HepG2 (cell line): ENCODE results near the gene WDCP. TPM values are rescaled to one million over a fixed set of nuclear protein-coding genes. Genes with fewer than 3 reads are reported as not detected.

Source experiments
- EP300 ChIP-seq, 3 experiments: sonication (generic) in 1 of 3; formaldehyde crosslinking in 1 of 3; IDR thresholded peaks; 2 replicates each; pipeline versions ENCODE4 v1.5.1 to v1.6.1; 2011 to 2020; ENCODE audit warnings: low read depth in 2 of 3, low read length in 2 of 3, borderline replicate concordance in 1 of 3, improper control_type of control experiment in 1 of 3, mild to moderate bottlenecking in 1 of 3, missing genetic modification reagents in 1 of 3, moderate library complexity in 1 of 3
- KLF16 ChIP-seq, 2 experiments: sonication (generic) in 1 of 2; formaldehyde crosslinking in 1 of 2; IDR thresholded peaks; 2 replicates each; pipeline versions ENCODE4 v1.6.1 to v1.8.0; 2016 to 2023; ENCODE audit warnings: missing genetic modification reagents in 2 of 2, missing compliant biosample characterization in 1 of 2
- KMT2A ChIP-seq: sonication (generic); formaldehyde crosslinking; IDR thresholded peaks from 2 replicates; pipeline ENCODE4 v1.4.0; 2020; ENCODE audit warnings: missing genetic modification reagents
- NRL ChIP-seq: sonication (generic); formaldehyde crosslinking; IDR thresholded peaks from 2 replicates; pipeline ENCODE4 v1.5.0; 2020; ENCODE audit warnings: missing genetic modification reagents, mild to moderate bottlenecking, moderate library complexity, borderline replicate concordance
- RFX3 ChIP-seq: IDR thresholded peaks from 2 replicates; pipeline ENCODE4 v1.6.1; 2016; ENCODE audit warnings: missing biosample characterization, missing genetic modification reagents
- RFXANK ChIP-seq: IDR thresholded peaks from 2 replicates; pipeline ENCODE4 v1.6.1; 2016
- SALL2 ChIP-seq: sonication (generic); formaldehyde crosslinking; IDR thresholded peaks from 2 replicates; pipeline ENCODE4 v1.8.1; 2023; ENCODE audit warnings: mild to moderate bottlenecking, missing genetic modification reagents, inconsistent platforms
- SCMH1 ChIP-seq: sonication (generic); formaldehyde crosslinking; IDR thresholded peaks from 2 replicates; pipeline ENCODE4 v1.9.0; 2021; ENCODE audit warnings: missing genetic modification reagents, mild to moderate bottlenecking, borderline replicate concordance
- SP2 ChIP-seq: sonication (generic); formaldehyde crosslinking; IDR thresholded peaks from 2 replicates; pipeline ENCODE4 v1.5.1; 2020; ENCODE audit warnings: mild to moderate bottlenecking, missing genetic modification reagents
- WIZ ChIP-seq: sonication (generic); formaldehyde crosslinking; IDR thresholded peaks from 2 replicates; pipeline ENCODE4 v1.5.1; 2020; ENCODE audit warnings: mild to moderate bottlenecking, missing genetic modification reagents
- ZC3H4 ChIP-seq: sonication (generic); formaldehyde crosslinking; IDR thresholded peaks from 2 replicates; pipeline ENCODE4 v1.4.0; 2020; ENCODE audit warnings: missing genetic modification reagents, borderline replicate concordance
- ZFYVE20 ChIP-seq: sonication (generic); formaldehyde crosslinking; IDR thresholded peaks from 2 replicates; pipeline ENCODE4 v1.8.0; 2023; ENCODE audit warnings: low read depth, mild to moderate bottlenecking, moderate library complexity, missing genetic modification reagents, borderline replicate concordance
- ZKSCAN5 ChIP-seq: sonication (generic); formaldehyde crosslinking; IDR thresholded peaks from 2 replicates; pipeline ENCODE4 v1.5.1; 2020; ENCODE audit warnings: mild to moderate bottlenecking, missing genetic modification reagents
- ZNF337 ChIP-seq: sonication (generic); formaldehyde crosslinking; IDR thresholded peaks from 2 replicates; pipeline ENCODE4 v1.5.1; 2020; ENCODE audit warnings: missing genetic modification reagents, low read depth, mild to moderate bottlenecking, borderline replicate concordance
- polyA plus RNA-seq, 8 experiments: library from polyadenylated mRNA; depleted of rRNA in 3 of 8; stranded (reverse) in 7 of 8; unstranded in 1 of 8; fragments of >200 nt; fragmentation: Illumina TruSeq in 4 of 8; extraction: Trizol in 4 of 8; gene quantifications; 2 replicates each; pipeline versions ENCODE4 v1.2.1 to v1.2.3, GENCODE V29; 2011 to 2016; ENCODE audit warnings: low read depth in 4 of 8, missing spikeins in 1 of 8, mixed read lengths in 1 of 8; ENCODE audit not compliant: insufficient read depth in 1 of 8
- total RNA-seq, 5 experiments: library from RNA; depleted of rRNA; stranded (reverse); fragments of >200 nt; fragmentation: Illumina TruSeq; extraction: Trizol; gene quantifications; 2 replicates each; pipeline ENCODE4 v1.2.3, GENCODE V29; 2016; ENCODE audit warnings: low read depth in 1 of 5
- TF ChIP-seq, protein P1 (sequence below): sonication (generic); formaldehyde crosslinking; IDR thresholded peaks from 2 replicates; pipeline ENCODE4 v1.8.0; 2022; ENCODE audit warnings: mild to moderate bottlenecking, missing genetic modification reagents, moderate library complexity
- TF ChIP-seq, protein P2 (sequence below): sonication (generic); IDR thresholded peaks from 2 replicates; pipeline ENCODE4 v1.6.1; 2016; ENCODE audit warnings: low read depth, borderline replicate concordance
- TF ChIP-seq, protein P3 (sequence below): sonication (generic); formaldehyde crosslinking; conservative IDR thresholded peaks from 2 replicates; pipeline ENCODE4 v1.8.0; 2022; ENCODE audit warnings: low read depth, missing genetic modification reagents
- TF ChIP-seq, protein P4 (sequence below): sonication (generic); formaldehyde crosslinking; IDR thresholded peaks from 2 replicates; pipeline ENCODE4 v1.8.1; 2023; ENCODE audit warnings: mild to moderate bottlenecking, missing genetic modification reagents
- TF ChIP-seq, protein P5 (sequence below): sonication (generic); formaldehyde crosslinking; IDR thresholded peaks from 2 replicates; pipeline ENCODE4 v1.9.0; 2022; ENCODE audit warnings: missing genetic modification reagents, mild to moderate bottlenecking, borderline replicate concordance
- TF ChIP-seq, protein P6 (sequence below): IDR thresholded peaks from 2 replicates; pipeline ENCODE4 v1.6.1; 2018; ENCODE audit warnings: missing genetic modification reagents

The WDCP gene
- total and polyA plus RNA-seq, 2 of the 13 experiments (the other 11 are each of a cell fraction or from before 2014, with no cell fraction given) = 17.4 to 22.6 TPM

DNA sequence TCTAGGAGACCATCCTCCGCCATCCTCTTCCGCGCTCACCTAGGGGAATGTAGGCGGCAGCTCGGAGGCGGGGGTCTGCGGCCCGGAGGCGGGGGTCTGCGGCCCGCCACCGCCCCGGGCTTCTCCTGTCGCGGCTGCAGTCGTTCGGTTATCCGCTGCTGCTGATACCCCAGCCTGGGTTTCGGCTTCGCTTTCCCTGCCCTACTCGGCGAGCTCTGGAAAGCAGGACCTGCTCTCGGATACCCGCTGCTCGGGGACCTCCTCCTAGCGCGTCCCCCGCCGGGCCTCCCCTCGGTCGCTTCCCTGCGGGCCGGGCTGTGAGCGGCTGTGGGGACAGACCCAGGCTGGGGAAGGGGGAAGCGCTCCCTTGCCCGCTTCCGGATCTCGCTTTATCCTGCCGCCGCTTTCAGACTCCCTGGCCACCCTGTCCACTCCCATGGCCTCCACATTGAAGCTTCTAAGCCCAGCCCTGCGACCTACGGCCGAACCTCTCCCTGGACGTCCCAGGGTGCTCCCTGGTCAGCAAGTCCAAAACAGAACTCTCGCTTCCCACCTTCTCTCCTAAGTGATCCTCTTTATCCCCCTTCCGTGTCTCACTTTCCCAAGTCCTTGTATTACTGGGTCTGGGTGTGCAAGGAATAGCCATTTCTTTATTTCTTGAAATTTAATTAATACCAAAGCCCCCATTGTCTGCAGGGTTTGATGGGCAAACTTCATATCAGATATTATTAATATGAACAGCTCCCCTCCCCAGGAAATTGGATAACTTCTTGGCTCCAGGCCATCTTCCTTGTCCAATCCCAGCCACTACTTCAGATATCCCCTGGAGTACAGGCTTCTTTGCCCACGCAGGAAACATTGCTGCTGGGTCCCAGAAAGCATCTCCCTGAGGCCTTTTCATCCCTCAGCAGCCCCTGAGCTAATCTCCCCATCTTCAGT lies 3.1 kb upstream of the WDCP start (continued):
- TF ChIP-seq EP300 (IDR thresholded peaks at IDR 0.05; ENCODE audit: low read depth in 2 of 2, low read length in 2 of 2) (no peak), EP300 (CRISPR knock-in tag; IDR thresholded peaks at IDR 0.05; ENCODE audit: borderline replicate concordance) (no peak), SALL2 (CRISPR knock-in tag) (no peak), ZKSCAN5 (no peak), NRL (CRISPR knock-in tag) (no peak), SP2 (CRISPR knock-in tag) (no peak), KLF16 (CRISPR knock-in tag; IDR thresholded peaks at IDR 0.05) (no peak; a peak in 1 of 4 replicates), KMT2A (peak; percentile 36; the same call in 1 of the 2 replicates), ZFYVE20 (CRISPR knock-in tag) (no peak), ZC3H4 (CRISPR knock-in tag) (no peak), SCMH1 (CRISPR knock-in tag) (no peak), RFXANK (CRISPR knock-in tag) (no peak), WIZ (no peak), RFX3 (CRISPR knock-in tag) (no peak), ZNF337 (CRISPR knock-in tag) (no peak)
- TF ChIP-seq, protein P1, sequence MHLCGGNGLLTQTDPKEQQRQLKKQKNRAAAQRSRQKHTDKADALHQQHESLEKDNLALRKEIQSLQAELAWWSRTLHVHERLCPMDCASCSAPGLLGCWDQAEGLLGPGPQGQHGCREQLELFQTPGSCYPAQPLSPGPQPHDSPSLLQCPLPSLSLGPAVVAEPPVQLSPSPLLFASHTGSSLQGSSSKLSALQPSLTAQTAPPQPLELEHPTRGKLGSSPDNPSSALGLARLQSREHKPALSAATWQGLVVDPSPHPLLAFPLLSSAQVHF (CRISPR knock-in tag) = no peak
- TF ChIP-seq, protein P2, sequence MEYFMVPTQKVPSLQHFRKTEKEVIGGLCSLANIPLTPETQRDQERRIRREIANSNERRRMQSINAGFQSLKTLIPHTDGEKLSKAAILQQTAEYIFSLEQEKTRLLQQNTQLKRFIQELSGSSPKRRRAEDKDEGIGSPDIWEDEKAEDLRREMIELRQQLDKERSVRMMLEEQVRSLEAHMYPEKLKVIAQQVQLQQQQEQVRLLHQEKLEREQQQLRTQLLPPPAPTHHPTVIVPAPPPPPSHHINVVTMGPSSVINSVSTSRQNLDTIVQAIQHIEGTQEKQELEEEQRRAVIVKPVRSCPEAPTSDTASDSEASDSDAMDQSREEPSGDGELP = no peak
- TF ChIP-seq, protein P3, sequence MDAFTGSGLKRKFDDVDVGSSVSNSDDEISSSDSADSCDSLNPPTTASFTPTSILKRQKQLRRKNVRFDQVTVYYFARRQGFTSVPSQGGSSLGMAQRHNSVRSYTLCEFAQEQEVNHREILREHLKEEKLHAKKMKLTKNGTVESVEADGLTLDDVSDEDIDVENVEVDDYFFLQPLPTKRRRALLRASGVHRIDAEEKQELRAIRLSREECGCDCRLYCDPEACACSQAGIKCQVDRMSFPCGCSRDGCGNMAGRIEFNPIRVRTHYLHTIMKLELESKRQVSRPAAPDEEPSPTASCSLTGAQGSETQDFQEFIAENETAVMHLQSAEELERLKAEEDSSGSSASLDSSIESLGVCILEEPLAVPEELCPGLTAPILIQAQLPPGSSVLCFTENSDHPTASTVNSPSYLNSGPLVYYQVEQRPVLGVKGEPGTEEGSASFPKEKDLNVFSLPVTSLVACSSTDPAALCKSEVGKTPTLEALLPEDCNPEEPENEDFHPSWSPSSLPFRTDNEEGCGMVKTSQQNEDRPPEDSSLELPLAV (CRISPR knock-in tag) = no peak
- TF ChIP-seq, protein P4, sequence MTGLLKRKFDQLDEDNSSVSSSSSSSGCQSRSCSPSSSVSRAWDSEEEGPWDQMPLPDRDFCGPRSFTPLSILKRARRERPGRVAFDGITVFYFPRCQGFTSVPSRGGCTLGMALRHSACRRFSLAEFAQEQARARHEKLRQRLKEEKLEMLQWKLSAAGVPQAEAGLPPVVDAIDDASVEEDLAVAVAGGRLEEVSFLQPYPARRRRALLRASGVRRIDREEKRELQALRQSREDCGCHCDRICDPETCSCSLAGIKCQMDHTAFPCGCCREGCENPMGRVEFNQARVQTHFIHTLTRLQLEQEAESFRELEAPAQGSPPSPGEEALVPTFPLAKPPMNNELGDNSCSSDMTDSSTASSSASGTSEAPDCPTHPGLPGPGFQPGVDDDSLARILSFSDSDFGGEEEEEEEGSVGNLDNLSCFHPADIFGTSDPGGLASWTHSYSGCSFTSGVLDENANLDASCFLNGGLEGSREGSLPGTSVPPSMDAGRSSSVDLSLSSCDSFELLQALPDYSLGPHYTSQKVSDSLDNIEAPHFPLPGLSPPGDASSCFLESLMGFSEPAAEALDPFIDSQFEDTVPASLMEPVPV (CRISPR knock-in tag) = no peak
- TF ChIP-seq, protein P5, sequence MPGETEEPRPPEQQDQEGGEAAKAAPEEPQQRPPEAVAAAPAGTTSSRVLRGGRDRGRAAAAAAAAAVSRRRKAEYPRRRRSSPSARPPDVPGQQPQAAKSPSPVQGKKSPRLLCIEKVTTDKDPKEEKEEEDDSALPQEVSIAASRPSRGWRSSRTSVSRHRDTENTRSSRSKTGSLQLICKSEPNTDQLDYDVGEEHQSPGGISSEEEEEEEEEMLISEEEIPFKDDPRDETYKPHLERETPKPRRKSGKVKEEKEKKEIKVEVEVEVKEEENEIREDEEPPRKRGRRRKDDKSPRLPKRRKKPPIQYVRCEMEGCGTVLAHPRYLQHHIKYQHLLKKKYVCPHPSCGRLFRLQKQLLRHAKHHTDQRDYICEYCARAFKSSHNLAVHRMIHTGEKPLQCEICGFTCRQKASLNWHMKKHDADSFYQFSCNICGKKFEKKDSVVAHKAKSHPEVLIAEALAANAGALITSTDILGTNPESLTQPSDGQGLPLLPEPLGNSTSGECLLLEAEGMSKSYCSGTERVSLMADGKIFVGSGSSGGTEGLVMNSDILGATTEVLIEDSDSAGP (CRISPR knock-in tag) = peak; percentile 43
- TF ChIP-seq, protein P6, sequence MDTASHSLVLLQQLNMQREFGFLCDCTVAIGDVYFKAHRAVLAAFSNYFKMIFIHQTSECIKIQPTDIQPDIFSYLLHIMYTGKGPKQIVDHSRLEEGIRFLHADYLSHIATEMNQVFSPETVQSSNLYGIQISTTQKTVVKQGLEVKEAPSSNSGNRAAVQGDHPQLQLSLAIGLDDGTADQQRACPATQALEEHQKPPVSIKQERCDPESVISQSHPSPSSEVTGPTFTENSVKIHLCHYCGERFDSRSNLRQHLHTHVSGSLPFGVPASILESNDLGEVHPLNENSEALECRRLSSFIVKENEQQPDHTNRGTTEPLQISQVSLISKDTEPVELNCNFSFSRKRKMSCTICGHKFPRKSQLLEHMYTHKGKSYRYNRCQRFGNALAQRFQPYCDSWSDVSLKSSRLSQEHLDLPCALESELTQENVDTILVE = no peak
